GM12892 (cell line): ENCODE results near the gene ZSCAN21.

Experiments used
- POLR2A ChIP-seq: IDR thresholded peaks from 2 replicates; pipeline ENCODE4 v1.6.1; 2011; ENCODE audit warnings: low read depth, low read length, control low read depth
- POLR2AphosphoS5 ChIP-seq: IDR thresholded peaks from 2 replicates; pipeline ENCODE4 v1.6.1; 2011; ENCODE audit warnings: low read depth, low read length, control low read depth
- TAF1 ChIP-seq: IDR thresholded peaks from 2 replicates; pipeline ENCODE4 v1.6.1; 2011; ENCODE audit warnings: low read depth, mild to moderate bottlenecking, control low read depth, low read length, borderline replicate concordance

DNA sequence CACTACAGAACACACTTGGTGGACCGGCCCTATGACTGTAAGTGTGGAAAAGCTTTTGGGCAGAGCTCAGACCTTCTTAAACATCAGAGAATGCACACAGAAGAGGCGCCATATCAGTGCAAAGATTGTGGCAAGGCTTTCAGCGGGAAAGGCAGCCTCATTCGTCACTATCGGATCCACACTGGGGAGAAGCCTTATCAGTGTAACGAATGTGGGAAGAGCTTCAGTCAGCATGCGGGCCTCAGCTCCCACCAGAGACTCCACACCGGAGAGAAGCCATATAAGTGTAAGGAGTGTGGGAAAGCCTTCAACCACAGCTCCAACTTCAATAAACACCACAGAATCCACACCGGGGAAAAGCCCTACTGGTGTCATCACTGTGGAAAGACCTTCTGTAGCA lies 14.6 kb downstream of the ZSCAN21 start:
- TF ChIP-seq POLR2AphosphoS5: no peak
- no peak for TF ChIP-seq POLR2A
- TF ChIP-seq TAF1: no peak
